Panc1 (cell line): ENCODE data around the gene ZBTB7C. TPM values are rescaled to one million over a fixed set of nuclear protein-coding genes. Genes with fewer than 3 reads are reported as not detected.

Experiments used
- ATAC-seq: fragments of 200-7000 bp; cut with Tn5 transposase; 2 replicates; pipeline ENCODE4 v1.9.1; 2020; ENCODE audit warnings: mild to moderate bottlenecking, moderate library complexity
- BruUV-seq: library from RNA; stranded (reverse); fragments of 400-500 nt; replicated peaks from 2 replicates; lab custom pipeline; 2021; lab: Mats Ljungman, UMichigan
- CTCF ChIA-PET: fragments of 300-600 bp; sonication (Branson Sonifier 250); formaldehyde crosslinking; loops from one replicate; lab custom pipeline; 2022; ENCODE audit warnings: antibody characterized with exemption; lab: Charles Lee
- POLR2A ChIA-PET: fragments of 300-600 bp; sonication (Branson Sonifier 250); formaldehyde crosslinking; loops from one replicate; lab custom pipeline; 2022; ENCODE audit warnings: antibody characterized with exemption; lab: Charles Lee
- DNase-seq: peaks from one replicate; pipeline ENCODE4 v3.0.0-alpha.2; 2010; ENCODE audit warnings: low read depth, low spot score
- H3K27ac ChIP-seq: 2 replicates; pipeline ENCODE4 v1.5.1; 2011; ENCODE audit warnings: mild to moderate bottlenecking, low read length, inconsistent platforms
- H3K27me3 ChIP-seq: fragments of 200-500 bp; sonication (Bioruptor generic); 2 replicates; pipeline ENCODE4 v1.6.0; 2014; ENCODE audit warnings: low read length, inconsistent platforms; ENCODE audit not compliant: control insufficient read depth, insufficient read depth
- H3K36me3 ChIP-seq: fragments of 200-500 bp; sonication (Bioruptor generic); 2 replicates; pipeline ENCODE4 v1.5.1; 2014; ENCODE audit warnings: inconsistent platforms, mild to moderate bottlenecking, low read length, moderate library complexity; ENCODE audit not compliant: control insufficient read depth, insufficient read depth
- H3K4me1 ChIP-seq: 2 replicates; pipeline ENCODE4 v1.5.1; 2011; ENCODE audit warnings: inconsistent platforms, mild to moderate bottlenecking, low read length, moderate library complexity; ENCODE audit not compliant: control insufficient read depth, insufficient read depth
- H3K4me3 ChIP-seq, 2 experiments: 2 replicates each; pipeline ENCODE4 v1.5.1; 2011 to 2012; ENCODE audit warnings: low read depth in 2 of 2, low read length in 2 of 2, mild to moderate bottlenecking in 2 of 2, inconsistent platforms in 1 of 2, moderate library complexity in 1 of 2
- H3K9me3 ChIP-seq: fragments of 200-500 bp; sonication (Bioruptor generic); 2 replicates; pipeline ENCODE4 v1.5.1; 2014; ENCODE audit warnings: low read depth, mild to moderate bottlenecking, inconsistent platforms, low read length, moderate library complexity; ENCODE audit not compliant: control insufficient read depth, insufficient read depth
- CTCF ChIP-seq: fragments of 450-650 bp; IDR thresholded peaks from 2 replicates; pipeline ENCODE4 v1.5.1; 2017; ENCODE audit warnings: mild to moderate bottlenecking
- POLR2AphosphoS5 ChIP-seq: IDR thresholded peaks from 2 replicates; pipeline ENCODE4 v1.6.1; 2012; ENCODE audit warnings: mild to moderate bottlenecking, low read depth, low read length, moderate library complexity
- REST ChIP-seq, 2 experiments: IDR thresholded peaks; 2 replicates each; pipeline ENCODE4 v1.6.1; 2011 to 2012; ENCODE audit warnings: low read depth in 2 of 2, control low read depth in 1 of 2, low read length in 1 of 2, mild to moderate bottlenecking in 1 of 2, moderate library complexity in 1 of 2; ENCODE audit not compliant: insufficient read depth in 1 of 2
- SIN3A ChIP-seq: IDR thresholded peaks from 2 replicates; pipeline ENCODE4 v1.6.1; 2012; ENCODE audit warnings: low read depth, mild to moderate bottlenecking, low read length, moderate library complexity, borderline replicate concordance; ENCODE audit not compliant: insufficient read depth
- TCF7L2 ChIP-seq: IDR thresholded peaks from 2 replicates; pipeline ENCODE4 v1.6.1; 2011; ENCODE audit warnings: mild to moderate bottlenecking, low read depth, low read length, inconsistent platforms
- in situ Hi-C: cut with HindIII; loops from 2 replicates; pipeline ENCODE4 v1.10.0; 2016; ENCODE audit warnings: low sequenced_read_pairs, low pct_unique_long_range_greater_than_20kb
- intact Hi-C: fragments of 100-400 bp; cut with micrococcal nuclease; formaldehyde crosslinking; loops from one replicate; pipeline ENCODE4 v1.10.0; 2022; ENCODE audit not compliant: unreplicated experiment
- total RNA-seq: library from RNA; stranded (reverse); gene quantifications from one replicate; pipeline ENCODE4 v1.2.1, GENCODE V29; 2021; ENCODE audit not compliant: unreplicated experiment

Gene ZBTB7C
- total RNA-seq, 1 experiment from 2014 or later: 0.03 TPM

DNA sequence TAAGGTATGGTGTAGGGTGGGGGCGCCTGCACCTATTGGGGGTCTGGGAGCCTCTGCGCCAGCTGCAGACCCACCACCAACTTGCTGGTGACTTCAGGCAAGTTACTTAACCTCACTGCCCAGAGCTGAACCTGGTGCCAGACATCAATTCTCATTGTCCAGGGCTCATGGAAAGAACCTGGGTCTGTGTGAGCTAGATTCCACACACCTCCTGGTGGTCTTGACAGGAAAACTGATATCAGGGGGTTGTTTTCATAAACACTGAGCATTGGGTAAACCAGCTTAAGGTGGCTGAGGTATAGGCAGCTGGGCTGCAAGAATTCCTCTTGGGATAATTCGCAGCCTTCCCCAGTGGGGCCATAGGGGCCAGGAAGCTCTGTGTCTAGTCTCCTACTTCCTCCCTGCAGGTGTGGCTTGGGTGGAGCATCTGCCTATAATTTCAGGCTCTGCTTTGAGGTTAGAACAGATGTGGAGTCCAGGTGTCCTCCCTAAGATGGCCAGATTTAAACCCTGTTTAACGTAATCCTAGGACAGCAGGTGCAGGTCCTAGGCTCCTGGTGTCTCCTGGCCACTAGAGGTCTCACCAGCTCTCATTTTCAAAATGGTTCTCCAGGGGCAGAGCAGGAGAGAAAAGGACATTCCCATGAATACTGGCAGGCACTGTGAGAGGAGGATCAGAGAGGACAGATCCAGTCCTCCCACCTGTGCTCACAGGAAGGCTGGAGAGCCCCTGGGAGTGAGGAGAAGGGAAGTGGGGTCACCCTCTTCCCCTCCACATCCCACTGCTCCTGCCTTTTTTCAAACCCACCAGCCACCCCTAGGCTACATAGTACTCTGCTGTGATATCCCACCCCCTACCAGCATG lies 378.3 kb downstream of the ZBTB7C start:
- Histone ChIP-seq H3K4me3 (no peak overlapping the region), H3K36me3 (no peaks in the 10 kb centered on the region), H3K4me1 (no peaks in the 10 kb centered on the region), H3K27me3 (no peaks in the 10 kb centered on the region), H3K9me3 (no peaks in the 10 kb centered on the region), H3K27ac (no peak overlapping the region)
- ChIA-PET POLR2A (no interaction called here), CTCF (no interaction called here)
- ATAC-seq (peak; percentile 92), DNase-seq (no peak)
- in situ Hi-C loops: no loop called here
- intact Hi-C loops: loop anchor here (1.0 to 5.0 kb wide), 3 partner anchors 196 to 415 kb away; no protein-coding TSS in a partner anchor
- no TSS peak for BruUV-seq
- TF ChIP-seq POLR2AphosphoS5 (no peak), SIN3A (no peak), CTCF (peak; percentile 73)

DNA sequence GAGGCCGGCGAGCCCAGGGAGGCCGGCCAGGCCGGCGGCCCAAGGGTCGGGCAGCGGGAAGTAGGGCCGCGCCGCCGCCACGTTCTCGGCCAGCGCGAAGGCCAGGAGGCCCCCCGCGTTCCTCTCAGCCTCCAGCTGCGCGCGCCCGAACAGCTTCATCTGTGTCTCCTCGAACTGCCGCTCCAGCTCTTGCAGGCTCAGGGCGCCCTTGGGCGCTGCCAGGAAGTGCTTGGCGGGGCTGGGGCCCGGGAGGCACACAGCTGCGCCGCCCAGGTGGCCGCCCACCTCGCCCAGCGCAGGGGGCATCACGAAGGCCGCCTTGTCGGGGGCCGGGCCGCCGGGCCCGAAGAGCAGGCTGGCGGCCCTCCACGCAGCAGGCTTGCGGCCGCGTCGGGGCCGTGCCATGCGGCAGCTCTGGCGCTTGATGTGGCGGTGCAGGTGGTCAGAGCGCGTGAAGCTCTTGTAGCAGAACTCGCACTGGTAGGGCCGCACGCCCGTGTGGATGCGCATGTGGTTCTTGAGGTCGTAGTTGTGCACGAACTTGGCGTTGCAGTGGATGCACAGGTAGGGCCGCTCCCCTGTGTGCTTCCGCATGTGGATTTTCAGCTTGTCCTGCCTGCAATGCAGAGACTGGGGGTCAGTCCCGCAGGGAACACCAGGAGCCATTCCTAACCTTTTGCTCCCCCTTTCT lies 379.7 kb downstream of the ZBTB7C start:
- Histone ChIP-seq H3K9me3 (no peaks in the 10 kb centered on the region), H3K27me3 (no peaks in the 10 kb centered on the region), H3K4me1 (no peaks in the 10 kb centered on the region), H3K4me3 (no peak overlapping the region), H3K36me3 (no peaks in the 10 kb centered on the region), H3K27ac (no peak overlapping the region)
- ATAC-seq (no peak), DNase-seq (no peak)
- POLR2A ChIA-PET: no interaction called here
- no peak for TF ChIP-seq SIN3A
- no peak for TF ChIP-seq CTCF
- TF ChIP-seq REST (IDR thresholded peaks at IDR 0.05; ENCODE audit: insufficient read depth in 1 of 2, low read depth in 2 of 2, low read length in 1 of 2): no peak
- TF ChIP-seq TCF7L2: no peak
- no peak for TF ChIP-seq POLR2AphosphoS5
- in situ Hi-C loops (no loop called here), intact Hi-C loops (no loop called here)
- no TSS peak for BruUV-seq
- CTCF ChIA-PET: interaction anchor here (0.6 kb wide), 1 partner anchor 106 kb away, joined by 6 read pairs; no protein-coding TSS in a partner anchor
